SK-N-SH (cell line): ENCODE data around the gene CHEK2.

Experiments
- CTCF ChIP-seq: fragments of 200-600 bp; sonication (generic); IDR thresholded peaks from 2 replicates; pipeline ENCODE4 v1.6.1; 2017; ENCODE audit warnings: antibody characterized with exemption, mild to moderate bottlenecking, moderate library complexity
- ELF1 ChIP-seq: IDR thresholded peaks from 2 replicates; pipeline ENCODE4 v1.4.0; 2012
- FOSL2 ChIP-seq: IDR thresholded peaks from 2 replicates; pipeline ENCODE4 v1.4.0; 2012; ENCODE audit warnings: low read depth, mild to moderate bottlenecking, moderate library complexity, borderline replicate concordance
- GATA2 ChIP-seq: sonication (generic); formaldehyde crosslinking; IDR thresholded peaks from 2 replicates; pipeline ENCODE4 v1.5.0; 2020; ENCODE audit warnings: mild to moderate bottlenecking, missing genetic modification reagents
- JUND ChIP-seq: IDR thresholded peaks from 2 replicates; pipeline ENCODE4 v1.4.0; 2012
- MAX ChIP-seq: IDR thresholded peaks from 2 replicates; pipeline ENCODE4 v1.4.0; 2012; ENCODE audit warnings: low read depth
- RCOR1 ChIP-seq: fragments of 150-350 bp; IDR thresholded peaks from 2 replicates; pipeline ENCODE4 v1.6.1; 2017; ENCODE audit warnings: antibody characterized with exemption, low read length
- REST ChIP-seq: IDR thresholded peaks from 2 replicates; pipeline ENCODE4 v1.6.1; 2012; ENCODE audit warnings: mild to moderate bottlenecking, low read depth, low read length, moderate library complexity
- RFX5 ChIP-seq: IDR thresholded peaks from 2 replicates; pipeline ENCODE4 v1.6.1; 2012; ENCODE audit warnings: mild to moderate bottlenecking, improper control_type of control experiment, low read length
- TCF12 ChIP-seq: IDR thresholded peaks from 2 replicates; pipeline ENCODE4 v1.4.0; 2012
- USF2 ChIP-seq: fragments of 150-350 bp; IDR thresholded peaks from 2 replicates; pipeline ENCODE4 v1.6.1; 2017; ENCODE audit warnings: antibody characterized with exemption, low read length, low read depth, borderline replicate concordance

GRCh38 chr22:28710576-28711191 is 30.9 kb downstream of the CHEK2 start:
- TF ChIP-seq CTCF (peak; percentile 27), GATA2 (CRISPR knock-in tag) (no peak), JUND (peak; percentile 67), MAX (peak; percentile 29; the same call in 1 of the 2 replicates), USF2 (no peak), FOSL2 (peak; percentile 54; the same call in 1 of the 2 replicates), TCF12 (peak; percentile 65; the same call in 1 of the 2 replicates), RFX5 (no peak), ELF1 (no peak), RCOR1 (no peak), REST (no peak)
